Naive thymus-derived CD4-positive, alpha-beta T cell (primary cell): ENCODE measurements around the gene SULT4A1. TPM values are rescaled to one million over a fixed set of nuclear protein-coding genes. Genes with fewer than 3 reads are reported as not detected.

Experiments used
- ATAC-seq: fragments of 150-1000 bp; cut with Tn5 transposase; 2 replicates; pipeline ENCODE4 v1.10.0; 2021; ENCODE audit warnings: mild to moderate bottlenecking, moderate library complexity
- CTCF ChIA-PET: fragments of 350-600 bp; sonication (Branson Sonifier 250); formaldehyde crosslinking; loops from one replicate; lab custom pipeline; 2021; ENCODE audit warnings: antibody characterized with exemption; lab: Charles Lee
- POLR2A ChIA-PET: fragments of 350-600 bp; sonication (Branson Sonifier 250); formaldehyde crosslinking; loops from one replicate; lab custom pipeline; 2021; ENCODE audit warnings: antibody characterized with exemption, inconsistent platforms; lab: Charles Lee
- DNase-seq, 9 donors: peaks; one replicate each; pipeline versions ENCODE4 v3.0.0 to v3.0.0-alpha.2; 2020 to 2022; ENCODE audit warnings: mixed read lengths in 1 of 9
- H3K27ac ChIP-seq: one replicate; pipeline ENCODE4 v1.7.0; 2013; ENCODE audit warnings: mild to moderate bottlenecking, low read depth, low read length, moderate library complexity
- H3K27me3 ChIP-seq, 2 donors: one replicate each; pipeline ENCODE4 v1.7.0; 2013; ENCODE audit warnings: low read length in 2 of 2, mild to moderate bottlenecking in 2 of 2, moderate library complexity in 2 of 2; ENCODE audit not compliant: control insufficient read depth in 2 of 2, insufficient read depth in 2 of 2
- H3K36me3 ChIP-seq, 3 experiments: 1 replicate in 2 of 3; 2 replicates in 1 of 3; pipeline ENCODE4 v1.7.0; 2013; ENCODE audit warnings: low read length in 3 of 3, mild to moderate bottlenecking in 3 of 3, moderate library complexity in 1 of 3; ENCODE audit not compliant: insufficient read depth in 3 of 3, control insufficient read depth in 2 of 3
- H3K4me1 ChIP-seq, 2 donors: one replicate each; pipeline ENCODE4 v1.7.0; 2013; ENCODE audit warnings: low read length in 2 of 2, mild to moderate bottlenecking in 2 of 2, moderate library complexity in 1 of 2; ENCODE audit not compliant: control insufficient read depth in 2 of 2, insufficient read depth in 2 of 2
- H3K4me3 ChIP-seq: 2 replicates; pipeline ENCODE4 v1.7.0; 2013; ENCODE audit warnings: mild to moderate bottlenecking, low read length
- H3K9me3 ChIP-seq, 3 experiments: 1 replicate in 2 of 3; 2 replicates in 1 of 3; pipeline ENCODE4 v1.7.0; 2013; ENCODE audit warnings: low read length in 3 of 3; ENCODE audit not compliant: control insufficient read depth in 2 of 3
- H3K27ac Mint-ChIP-seq, 9 donors: one replicate each; pipeline ENCODE4 v1.8.0; 2020 to 2022; ENCODE audit warnings: mixed read lengths in 9 of 9, mild to moderate bottlenecking in 8 of 9, moderate library complexity in 5 of 9, inconsistent platforms in 2 of 9
- H3K27me3 Mint-ChIP-seq, 5 donors: one replicate each; pipeline ENCODE4 v1.8.0; 2021 to 2022; ENCODE audit warnings: mixed read lengths in 5 of 5, mild to moderate bottlenecking in 1 of 5
- H3K36me3 Mint-ChIP-seq, 5 donors: one replicate each; pipeline ENCODE4 v1.8.0; 2020 to 2022; ENCODE audit warnings: mixed read lengths in 5 of 5, mild to moderate bottlenecking in 3 of 5, inconsistent platforms in 1 of 5
- H3K4me1 Mint-ChIP-seq, 7 donors: one replicate each; pipeline ENCODE4 v1.8.0; 2020 to 2022; ENCODE audit warnings: mixed read lengths in 7 of 7, mild to moderate bottlenecking in 3 of 7, inconsistent platforms in 1 of 7
- H3K4me3 Mint-ChIP-seq, 10 donors: one replicate each; pipeline ENCODE4 v1.8.0; 2020 to 2022; ENCODE audit warnings: mild to moderate bottlenecking in 10 of 10, mixed read lengths in 10 of 10, moderate library complexity in 6 of 10, inconsistent platforms in 2 of 10
- H3K9me3 Mint-ChIP-seq, 11 donors: one replicate each; pipeline ENCODE4 v1.8.0; 2020 to 2022; ENCODE audit warnings: mixed read lengths in 11 of 11, mild to moderate bottlenecking in 4 of 11, inconsistent platforms in 1 of 11, moderate library complexity in 1 of 11
- intact Hi-C, 2 donors: fragments of 100-400 bp; cut with micrococcal nuclease; formaldehyde crosslinking; loops; one replicate each; pipeline ENCODE4 v1.15.1; 2023
- polyA plus RNA-seq, 2 donors: library from polyadenylated mRNA; unstranded; fragments of 300-500 nt; fragmentation: Illumina TruSeq; gene quantifications; one replicate each; pipeline ENCODE4 v1.2.3, GENCODE V29; 2021
- total RNA-seq, 6 experiments: library from RNA in 5 of 6; stranded (reverse) in 5 of 6; gene quantifications; 1 replicate in 5 of 6; 2 replicates in 1 of 6; pipeline ENCODE4 v1.2.3 and lab custom pipeline; 2021 to 2026

SULT4A1 gene
- total and polyA plus RNA-seq, 7 experiments from 2014 or later: not detected

DNA sequence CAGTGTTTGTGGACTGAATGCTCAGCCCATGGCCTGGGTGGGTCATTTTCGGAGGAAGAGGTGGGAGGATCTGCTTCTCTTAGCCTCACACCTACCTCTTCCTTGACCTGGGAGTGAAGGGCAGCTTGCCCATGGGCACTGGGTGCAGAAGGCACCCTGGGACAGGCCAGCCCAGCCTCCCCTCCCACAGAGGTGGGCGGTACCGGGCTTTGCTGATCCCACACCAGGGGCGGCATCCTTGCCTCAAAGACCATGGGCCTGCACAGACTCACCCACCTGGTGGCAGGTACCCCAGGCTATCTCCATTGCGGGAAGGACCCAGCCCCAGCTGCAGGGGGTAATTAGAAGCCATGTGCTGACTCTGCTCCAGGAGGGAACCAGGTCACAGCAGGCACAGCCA lies 31.0 kb upstream of the SULT4A1 start:
- Histone ChIP-seq H3K4me3 (no peak overlapping the region), H3K4me1 (no peaks in the 10 kb centered on the region), H3K9me3 (no peaks in the 10 kb centered on the region), H3K27me3 (peaks cover 0 to 3% of the 10 kb centered on the region in 2 donors), H3K27ac (no peak overlapping the region), H3K36me3 (no peaks in the 10 kb centered on the region)
- ChIA-PET POLR2A (no interaction called here), CTCF (no interaction called here)
- peaks cover 12 to 42% (median 30%) of the 10 kb centered on the region in 5 donors for H3K27me3 Mint-ChIP-seq
- DNase-seq: no peak
- no peak overlapping the region for H3K4me3 Mint-ChIP-seq
- intact Hi-C loops: no loop called here
- no peak for ATAC-seq
- H3K4me1 Mint-ChIP-seq: peaks cover 0 to 4% (median 0%) of the 10 kb centered on the region in 7 donors
- H3K9me3 Mint-ChIP-seq: no peaks in the 10 kb centered on the region
- no peaks in the 10 kb centered on the region for H3K36me3 Mint-ChIP-seq
- H3K27ac Mint-ChIP-seq: no peak overlapping the region

DNA sequence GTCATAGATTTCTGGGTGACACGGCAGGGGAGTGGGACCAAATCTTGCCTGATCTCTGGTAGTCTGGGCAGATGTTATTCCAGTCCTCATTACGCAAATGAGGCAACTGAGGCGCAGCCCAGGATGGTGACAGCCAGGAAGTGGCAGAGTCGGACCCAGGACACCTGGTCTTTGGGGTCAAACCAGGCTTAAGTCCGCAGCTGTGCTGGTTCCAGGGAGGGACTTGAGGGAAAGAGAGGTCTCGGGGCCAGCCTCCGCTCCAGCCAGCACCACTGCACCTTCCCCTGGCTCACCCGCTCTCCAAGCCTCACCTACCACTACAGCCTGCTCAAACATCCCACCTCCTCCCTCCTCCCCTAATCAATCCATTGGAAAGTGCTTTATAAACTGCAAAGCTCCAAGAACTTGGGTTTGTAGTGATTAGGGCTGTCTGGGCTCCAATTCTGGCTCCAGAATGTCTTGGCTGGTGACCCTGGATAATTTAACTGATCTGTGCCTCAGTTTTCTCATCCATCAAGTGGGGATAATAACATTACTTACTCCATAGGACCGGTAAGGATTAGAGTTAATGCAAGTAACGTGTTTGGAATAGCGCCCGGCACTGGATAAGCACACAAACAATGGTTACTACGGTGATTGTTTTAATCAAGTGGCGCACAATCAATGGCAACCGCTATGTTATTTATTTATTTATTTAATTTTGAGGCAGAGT lies 30.0 kb upstream of the SULT4A1 start:
- no peaks in the 10 kb centered on the region for H3K36me3 Mint-ChIP-seq
- CTCF ChIA-PET: no interaction called here

DNA sequence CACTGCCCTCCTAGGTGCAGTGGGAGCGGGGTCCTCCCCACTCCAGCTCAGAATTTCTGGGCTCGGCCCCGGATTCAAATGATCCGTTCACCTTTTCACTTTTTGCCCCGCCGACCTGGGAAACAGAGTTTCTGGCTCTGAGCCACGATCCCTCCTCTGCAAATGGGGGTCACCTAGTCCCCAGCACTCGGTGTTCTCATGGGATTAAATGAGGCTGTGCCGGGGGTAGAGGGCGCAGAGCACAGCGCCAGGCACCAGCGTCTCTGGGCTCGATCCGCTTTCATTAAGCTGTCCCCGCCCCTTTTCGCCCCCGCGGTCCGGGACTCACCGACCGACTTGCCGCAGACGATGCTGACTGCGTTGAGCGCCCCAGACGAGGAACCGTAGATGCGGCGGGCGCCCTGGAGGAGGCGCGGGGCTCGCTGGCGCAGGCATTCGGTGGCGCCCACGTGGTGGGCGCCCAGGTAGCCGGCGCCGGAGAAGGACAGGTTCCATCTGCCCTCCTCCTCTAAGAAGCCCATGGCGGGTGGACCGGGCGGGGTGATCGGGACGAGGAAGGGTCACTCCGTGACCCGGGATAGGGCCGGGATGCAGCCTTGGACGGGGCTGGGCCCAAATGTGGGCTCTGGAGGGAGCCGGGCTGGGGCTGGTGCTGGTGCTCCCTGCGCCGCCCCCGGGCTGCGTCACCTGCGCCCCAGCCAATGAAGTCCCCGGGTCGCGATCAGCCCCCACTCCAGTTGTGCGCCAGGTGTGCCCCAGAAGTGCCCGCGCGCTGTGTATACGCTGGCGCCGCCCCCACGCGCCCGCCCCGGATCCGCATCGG lies 29.3 kb upstream of the SULT4A1 start, which contains the start of gene PNPLA5:
Gene PNPLA5 (minus strand): TSS at position 654 of the 823 bp plus-strand sequence. CDS start 133 bp downstream, at position 521.
- ChIA-PET POLR2A (no interaction called here), CTCF (no interaction called here)
- Mint-ChIP-seq H3K36me3 (no peaks in the 10 kb centered on the region), H3K9me3 (no peaks in the 10 kb centered on the region), H3K27ac (no peak within 1 kb of the TSS), H3K4me3 (peak within 1 kb of the TSS in 4 of 10 donors; percentile 10 to 56 (median 26)), H3K27me3 (peaks cover 19 to 54% (median 41%) of the 10 kb centered on the region in 5 donors), H3K4me1 (peaks cover 0 to 4% (median 0%) of the 10 kb centered on the region in 7 donors)
- Histone ChIP-seq H3K4me3 (no peak within 1 kb of the TSS), H3K36me3 (no peaks in the 10 kb centered on the region), H3K27ac (no peak within 1 kb of the TSS), H3K4me1 (no peaks in the 10 kb centered on the region), H3K27me3 (peaks cover 0 to 3% of the 10 kb centered on the region in 2 donors), H3K9me3 (no peaks in the 10 kb centered on the region)
- ATAC-seq: no peak
- DNase-seq: peak in 1 of 9 donors; percentile 32
- intact Hi-C loops: no loop called here

More for the DNA sequence above, 30.0 kb upstream of the SULT4A1 start:
- POLR2A ChIA-PET: no interaction called here
- H3K9me3 ChIP-seq: no peaks in the 10 kb centered on the region
- DNase-seq (no peak), ATAC-seq (no peak)
- H3K4me3 ChIP-seq: no peak overlapping the region
- H3K4me1 ChIP-seq: no peaks in the 10 kb centered on the region
- no peaks in the 10 kb centered on the region for H3K36me3 ChIP-seq
- no peaks in the 10 kb centered on the region for H3K9me3 Mint-ChIP-seq
- peaks cover 0 to 3% of the 10 kb centered on the region in 2 donors for H3K27me3 ChIP-seq
- H3K27me3 Mint-ChIP-seq: peaks cover 16 to 46% (median 34%) of the 10 kb centered on the region in 5 donors
- H3K4me3 Mint-ChIP-seq: peak overlapping the region in 1 of 10 donors; percentile 13
- no peak overlapping the region for H3K27ac Mint-ChIP-seq
- intact Hi-C loops: no loop called here
- H3K4me1 Mint-ChIP-seq: peaks cover 0 to 4% (median 0%) of the 10 kb centered on the region in 7 donors
- no peak overlapping the region for H3K27ac ChIP-seq

DNA sequence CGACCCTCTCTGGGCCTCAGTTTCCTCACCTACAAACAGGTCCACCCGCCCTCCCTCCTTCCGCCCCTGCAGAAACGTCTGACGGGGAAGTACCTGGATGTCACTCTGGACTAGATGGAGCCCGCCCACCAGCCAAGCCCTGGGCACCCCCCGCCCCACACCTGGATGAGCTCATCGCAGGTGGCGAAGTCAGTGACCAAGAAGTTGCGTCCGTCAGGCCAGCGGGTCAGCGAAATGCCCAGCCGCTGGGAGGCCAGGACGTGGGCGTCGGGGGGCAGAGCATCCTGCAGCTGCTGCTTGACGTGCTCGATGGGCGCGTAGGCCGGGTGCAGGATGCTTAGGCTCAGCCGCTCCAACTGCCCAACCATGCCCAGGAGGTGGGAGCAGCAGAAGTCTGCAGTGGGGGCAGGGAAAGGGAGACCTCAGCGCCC lies 28.6 kb upstream of the SULT4A1 start:
- POLR2A ChIA-PET: no interaction called here
- intact Hi-C loops: no loop called here
- Mint-ChIP-seq H3K27me3 (peaks cover 21 to 57% (median 44%) of the 10 kb centered on the region in 5 donors), H3K9me3 (no peaks in the 10 kb centered on the region), H3K36me3 (no peaks in the 10 kb centered on the region), H3K4me3 (peak overlapping the region in 1 of 10 donors; percentile 56), H3K4me1 (peaks cover 0 to 4% (median 0%) of the 10 kb centered on the region in 7 donors), H3K27ac (no peak overlapping the region)
- H3K4me1 ChIP-seq: no peaks in the 10 kb centered on the region
- H3K27me3 ChIP-seq: peaks cover 0 to 3% of the 10 kb centered on the region in 2 donors
- CTCF ChIA-PET: no interaction called here
- H3K27ac ChIP-seq: no peak overlapping the region
- no peak for DNase-seq
- no peaks in the 10 kb centered on the region for H3K36me3 ChIP-seq
- no peaks in the 10 kb centered on the region for H3K9me3 ChIP-seq
- no peak overlapping the region for H3K4me3 ChIP-seq
- no peak for ATAC-seq

DNA sequence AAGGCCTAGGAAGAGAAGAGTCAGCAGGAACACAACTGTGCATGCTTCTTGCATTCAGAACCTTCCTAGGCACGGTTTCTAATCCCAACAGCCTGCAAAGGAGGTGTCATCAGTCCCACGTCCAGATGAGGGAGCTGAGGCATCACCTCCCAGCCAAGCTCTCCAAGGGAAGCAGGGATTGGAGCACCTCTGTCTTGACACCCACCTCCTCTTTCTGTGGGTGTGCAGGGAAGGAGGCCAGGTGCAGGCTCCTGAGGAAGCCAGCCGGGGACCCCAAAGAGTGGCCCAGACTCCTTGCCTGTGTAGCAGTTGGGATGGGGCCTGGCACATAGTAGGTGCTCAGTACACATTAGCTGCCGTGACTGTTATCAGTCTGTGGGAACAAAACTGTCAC lies 27.5 kb upstream of the SULT4A1 start:
- Histone ChIP-seq H3K36me3 (no peaks in the 10 kb centered on the region), H3K27me3 (peaks cover 0 to 3% of the 10 kb centered on the region in 2 donors), H3K4me3 (no peak overlapping the region), H3K27ac (no peak overlapping the region), H3K4me1 (no peaks in the 10 kb centered on the region), H3K9me3 (no peaks in the 10 kb centered on the region)
- Mint-ChIP-seq H3K4me3 (no peak overlapping the region), H3K27me3 (peaks cover 24 to 63% (median 50%) of the 10 kb centered on the region in 5 donors), H3K36me3 (no peaks in the 10 kb centered on the region), H3K4me1 (peaks cover 0 to 4% (median 0%) of the 10 kb centered on the region in 7 donors), H3K9me3 (peaks cover 0 to 3% (median 0%) of the 10 kb centered on the region in 11 donors), H3K27ac (no peak overlapping the region)
- ATAC-seq (no peak), DNase-seq (no peak)
- intact Hi-C loops: no loop called here
- POLR2A ChIA-PET: no interaction called here
- CTCF ChIA-PET: no interaction called here

DNA sequence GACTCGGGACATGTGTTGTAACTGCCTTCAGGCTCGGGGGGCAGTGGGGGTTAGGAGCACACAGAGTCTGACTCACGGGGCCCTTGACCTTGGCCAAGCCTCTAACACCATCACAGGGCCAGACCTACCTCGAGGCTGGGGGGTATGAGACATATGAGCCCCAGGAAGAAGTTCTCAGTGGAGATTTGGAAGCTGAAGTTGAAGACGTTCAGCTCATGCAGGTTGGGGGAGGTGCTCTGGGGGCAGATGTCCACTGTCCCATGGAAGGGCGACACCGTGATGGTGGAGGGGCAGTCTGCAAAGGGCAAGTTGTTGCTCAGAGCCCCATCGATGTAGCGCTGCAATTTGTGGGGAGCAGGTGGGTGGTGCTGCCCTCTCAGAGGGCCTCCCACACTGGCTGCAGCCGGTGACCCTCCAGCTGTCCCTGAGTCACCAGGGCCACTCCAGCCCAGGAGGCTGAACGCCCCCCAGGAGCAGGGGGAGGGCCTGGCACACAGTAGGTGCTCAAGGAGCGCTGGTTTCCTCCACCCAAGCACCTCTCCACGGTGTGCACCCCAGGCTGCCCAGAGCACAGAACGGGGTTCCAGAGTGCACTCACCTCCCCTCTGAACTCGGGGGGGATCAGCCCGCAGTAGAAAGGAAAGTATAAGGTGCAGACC lies 27.0 kb upstream of the SULT4A1 start:
- Histone ChIP-seq H3K4me1 (no peaks in the 10 kb centered on the region), H3K27me3 (peaks cover 0 to 3% of the 10 kb centered on the region in 2 donors), H3K27ac (no peak overlapping the region), H3K36me3 (no peaks in the 10 kb centered on the region), H3K9me3 (no peaks in the 10 kb centered on the region), H3K4me3 (no peak overlapping the region)
- Mint-ChIP-seq H3K9me3 (peaks cover 0 to 3% (median 0%) of the 10 kb centered on the region in 11 donors), H3K27me3 (peaks cover 24 to 63% (median 50%) of the 10 kb centered on the region in 5 donors), H3K4me3 (no peak overlapping the region), H3K27ac (no peak overlapping the region), H3K4me1 (peaks cover 0 to 4% (median 2%) of the 10 kb centered on the region in 7 donors), H3K36me3 (no peaks in the 10 kb centered on the region)
- POLR2A ChIA-PET: no interaction called here
- CTCF ChIA-PET: no interaction called here
- no peak for DNase-seq
- intact Hi-C loops: no loop called here
- no peak for ATAC-seq
